ENCODE results near the gene CA6. TPM values are rescaled to one million over a fixed set of nuclear protein-coding genes. Genes with fewer than 3 reads are reported as not detected.

CA6 gene
- total and polyA plus RNA-seq, 12 donors: 0.20 TPM; not detected in 11

DNA sequence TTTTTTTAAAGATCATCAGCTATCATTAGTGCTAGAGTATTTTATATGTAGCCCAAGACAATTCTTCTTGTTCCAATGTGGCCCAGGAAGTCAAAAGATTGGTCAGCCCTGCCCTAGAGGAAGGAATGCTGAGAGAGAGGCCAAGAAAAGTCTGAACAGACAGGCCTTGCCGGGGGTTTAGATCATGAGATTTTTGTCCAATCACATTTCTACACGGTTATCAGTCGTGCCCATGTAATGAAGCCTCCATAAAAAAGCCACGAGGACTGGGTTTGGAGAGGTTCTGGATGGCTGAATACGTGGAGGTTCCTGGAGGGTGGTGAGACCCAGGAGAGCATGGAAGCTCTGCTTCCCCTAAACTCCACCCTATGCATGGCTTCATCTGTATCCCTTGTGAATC, 42.9 kb upstream of the CA6 start:
- H3K27ac ChIP-seq: no peak overlapping the region
- ATAC-seq (no peak), DNase-seq (no peak)
- TF ChIP-seq CTCF (IDR thresholded peaks at IDR 0.05): no peak
- no peak overlapping the region for H3K4me3 ChIP-seq
- no peaks in the 10 kb centered on the region for H3K36me3 ChIP-seq
- H3K9me3 ChIP-seq: peaks cover 0 to 7% (median 0%) of the 10 kb centered on the region in 11 donors
- H3K27me3 ChIP-seq: no peaks in the 10 kb centered on the region
- peaks cover 0 to 24% (median 7%) of the 10 kb centered on the region in 9 donors for H3K4me1 ChIP-seq
- intact Hi-C loops (cut with DNase I): no loop called here
- 80 to 84% methylated on average over 5 of the region's 5 CpGs for WGBS, 2 donors

DNA sequence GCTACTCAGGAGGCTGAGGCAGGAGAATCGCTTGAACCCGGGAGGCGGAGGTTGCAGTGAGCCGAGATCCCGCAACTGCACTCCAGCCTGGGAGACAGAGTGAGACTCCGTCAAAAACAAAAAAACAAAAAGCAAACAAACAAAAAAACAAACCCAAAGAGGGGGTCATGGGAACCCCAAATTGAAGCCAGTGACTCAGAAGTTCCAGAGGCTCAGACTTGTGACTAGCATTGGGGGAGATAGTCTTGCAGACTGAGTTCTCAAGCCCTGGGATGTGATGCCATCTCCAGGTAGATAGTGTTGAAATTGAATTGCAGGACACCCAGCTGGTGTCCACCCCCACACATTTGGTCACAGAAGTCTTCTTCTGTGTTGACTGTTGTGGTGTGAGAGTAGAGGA, 42.3 kb upstream of the CA6 start:
- no peak overlapping the region for H3K27ac ChIP-seq
- WGBS, 2 donors: 96% methylated on average over 6 of the region's 6 CpGs
- TF ChIP-seq CTCF (IDR thresholded peaks at IDR 0.05): no peak

DNA sequence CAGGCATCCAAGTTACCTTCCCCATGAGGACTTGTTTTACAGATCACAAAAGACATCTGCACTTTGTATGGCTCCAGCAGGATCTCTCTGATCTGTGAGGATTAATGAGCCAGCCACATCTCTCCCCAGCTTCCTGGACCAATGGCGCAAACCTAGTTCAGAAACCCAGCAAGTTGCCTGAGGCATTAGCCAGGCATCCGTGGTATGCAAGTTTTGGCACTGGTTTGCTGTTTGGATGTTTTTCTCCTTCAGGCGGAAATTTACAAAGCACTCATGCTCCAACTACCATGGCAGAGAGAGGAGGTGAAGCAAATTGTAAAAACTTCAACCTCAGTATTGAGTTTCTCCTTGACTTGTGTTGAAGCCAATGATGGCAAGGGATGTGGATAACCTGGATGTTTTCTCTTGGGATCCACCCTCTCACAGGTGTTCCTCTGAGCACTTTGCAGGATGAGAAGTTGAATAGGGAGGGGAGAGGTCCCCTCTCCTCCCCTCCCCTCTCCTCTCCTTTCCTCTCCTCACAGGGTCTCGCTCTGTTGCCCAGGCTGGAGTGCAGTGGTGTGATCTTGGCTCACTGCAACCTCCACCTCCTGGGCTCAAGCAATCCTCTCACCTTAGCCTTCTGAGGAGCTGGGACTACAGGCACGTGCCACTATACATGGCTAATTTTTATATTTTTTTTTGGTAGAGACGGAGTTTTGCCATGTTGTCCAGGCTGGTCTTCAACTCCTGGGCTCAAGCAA, 41.6 kb upstream of the CA6 start:
- no peaks in the 10 kb centered on the region for H3K36me3 ChIP-seq
- TF ChIP-seq CTCF (IDR thresholded peaks at IDR 0.05): no peak
- no peaks in the 10 kb centered on the region for H3K9me3 ChIP-seq
- DNase-seq: no peak
- H3K27me3 ChIP-seq: no peaks in the 10 kb centered on the region
- intact Hi-C loops (cut with DNase I): no loop called here
- peak in 5 of 8 donors; percentile 42 to 78 (median 52) for ATAC-seq
- peaks cover 0 to 34% (median 7%) of the 10 kb centered on the region in 9 donors for H3K4me1 ChIP-seq
- H3K27ac ChIP-seq: no peak overlapping the region
- no peak overlapping the region for H3K4me3 ChIP-seq
- WGBS, 2 donors: 51 to 61% methylated on average over 6 of the region's 6 CpGs

More for the DNA sequence above, 42.3 kb upstream of the CA6 start:
- Histone ChIP-seq H3K4me1 (peaks cover 0 to 28% (median 7%) of the 10 kb centered on the region in 9 donors), H3K9me3 (peaks cover 0 to 2% (median 0%) of the 10 kb centered on the region in 11 donors), H3K27me3 (no peaks in the 10 kb centered on the region), H3K36me3 (no peaks in the 10 kb centered on the region), H3K4me3 (no peak overlapping the region)
- DNase-seq: no peak
- intact Hi-C loops (cut with DNase I): no loop called here
- ATAC-seq: no peak

DNA sequence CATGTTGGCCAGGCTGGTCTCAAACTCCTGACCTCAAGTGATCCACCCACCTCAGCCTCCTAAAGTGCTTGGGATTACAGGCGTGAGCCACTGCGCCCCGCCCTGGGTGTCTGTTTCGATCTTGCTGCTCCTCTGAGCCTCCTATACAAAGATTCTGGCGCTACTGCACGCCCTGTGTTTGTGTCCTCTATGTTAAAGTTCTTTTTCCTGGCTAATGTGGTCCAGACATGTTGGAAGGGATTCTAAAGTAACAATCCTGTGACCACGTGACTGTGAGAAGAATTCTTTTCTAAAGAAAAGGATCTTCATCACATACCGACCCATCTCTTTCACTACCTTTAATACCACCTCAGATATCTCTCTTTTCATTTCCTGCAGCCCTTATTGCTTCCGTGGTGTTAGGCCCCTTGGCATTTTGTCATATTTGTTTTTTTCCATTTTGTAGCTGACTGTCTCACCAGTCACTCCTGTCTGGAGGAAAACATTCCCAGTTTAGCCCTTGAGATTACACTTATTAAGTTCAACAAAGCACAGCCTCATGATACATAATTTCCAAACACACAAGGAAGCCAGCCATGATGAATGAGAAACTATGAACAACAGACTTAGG, 40.0 kb upstream of the CA6 start:
- intact Hi-C loops (cut with DNase I): no loop called here
- Histone ChIP-seq H3K27ac (peak overlapping the region in 2 of 10 donors; percentile 19 to 30), H3K4me1 (peaks cover 0 to 20% (median 7%) of the 10 kb centered on the region in 9 donors), H3K4me3 (no peak overlapping the region), H3K9me3 (no peaks in the 10 kb centered on the region), H3K36me3 (no peaks in the 10 kb centered on the region), H3K27me3 (no peaks in the 10 kb centered on the region)
- ATAC-seq (peak in 3 of 8 donors; percentile 38 to 49 (median 39)), DNase-seq (no peak)
- no peak for TF ChIP-seq CTCF (IDR thresholded peaks at IDR 0.05)
- 71 to 75% methylated on average over 9 of the region's 9 CpGs for WGBS, 2 donors
